BLaER1 (cell line): ENCODE measurements around the gene EPAS1.

ENCODE experiments used
- H3K27ac ChIP-seq: shearing (Covaris generic); formaldehyde crosslinking; 2 replicates; pipeline ENCODE4 v1.8.1; 2022
- H3K27me3 ChIP-seq: shearing (Covaris generic); formaldehyde crosslinking; 2 replicates; pipeline ENCODE4 v1.8.1; 2022
- H3K36me3 ChIP-seq: shearing (Covaris generic); formaldehyde crosslinking; 2 replicates; pipeline ENCODE4 v1.8.1; 2022
- H3K4me1 ChIP-seq: shearing (Covaris generic); formaldehyde crosslinking; 2 replicates; pipeline ENCODE4 v1.8.1; 2022
- H3K4me2 ChIP-seq: shearing (Covaris generic); formaldehyde crosslinking; 2 replicates; pipeline ENCODE4 v1.8.1; 2022
- H3K4me3 ChIP-seq: shearing (Covaris generic); formaldehyde crosslinking; 2 replicates; pipeline ENCODE4 v1.8.1; 2022
- H3K9ac ChIP-seq: shearing (Covaris generic); formaldehyde crosslinking; 2 replicates; pipeline ENCODE4 v1.8.1; 2022
- H3K9me3 ChIP-seq: shearing (Covaris generic); formaldehyde crosslinking; 2 replicates; pipeline ENCODE4 v1.8.1; 2022
- H4K20me1 ChIP-seq: shearing (Covaris generic); formaldehyde crosslinking; 2 replicates; pipeline ENCODE4 v1.8.1; 2022
- Cebpa-rat ChIP-seq: shearing (Covaris generic); IDR thresholded peaks from 2 replicates; pipeline ENCODE4 v1.8.1; 2022

The EPAS1 gene

GRCh38 chr2:46407852-46408455 is 110.7 kb downstream of the EPAS1 start:
- Histone ChIP-seq H4K20me1 (no peaks in the 10 kb centered on the region), H3K9me3 (no peaks in the 10 kb centered on the region), H3K27ac (no peak overlapping the region), H3K27me3 (no peaks in the 10 kb centered on the region), H3K4me2 (no peak overlapping the region), H3K36me3 (no peaks in the 10 kb centered on the region), H3K4me3 (no peak overlapping the region), H3K4me1 (no peaks in the 10 kb centered on the region), H3K9ac (no peak overlapping the region)
- TF ChIP-seq Cebpa-rat, result no peak

- no peak overlapping the region for H3K27ac ChIP-seq
- no peaks in the 10 kb centered on the region for H3K36me3 ChIP-seq
- H3K9me3 ChIP-seq, result peaks cover 4% of the 10 kb centered on the region; the same call in 1 of the 2 replicates
- no peaks in the 10 kb centered on the region for H4K20me1 ChIP-seq
- H3K27me3 ChIP-seq, result no peaks in the 10 kb centered on the region
- no peak overlapping the region for H3K4me3 ChIP-seq
- H3K9ac ChIP-seq, result no peak overlapping the region
- peaks cover 3% of the 10 kb centered on the region; the same call in 1 of the 2 replicates for H3K4me1 ChIP-seq
- H3K4me2 ChIP-seq, result no peak overlapping the region
- no peak for TF ChIP-seq Cebpa-rat
Observed at GRCh38 chr2:46409756-46410155, 112.5 kb downstream of the EPAS1 start.

- peaks cover 11% of the 10 kb centered on the region for H3K9me3 ChIP-seq
- no peak overlapping the region for H3K27ac ChIP-seq
- H3K27me3 ChIP-seq, result no peaks in the 10 kb centered on the region
- H3K36me3 ChIP-seq, result no peaks in the 10 kb centered on the region
- TF ChIP-seq Cebpa-rat, result no peak
- H3K9ac ChIP-seq, result no peak overlapping the region
- no peak overlapping the region for H3K4me3 ChIP-seq
- H4K20me1 ChIP-seq, result no peaks in the 10 kb centered on the region
- H3K4me2 ChIP-seq, result no peak overlapping the region
- H3K4me1 ChIP-seq, result peaks cover 4% of the 10 kb centered on the region; the same call in 1 of the 2 replicates
Observed at GRCh38 chr2:46410273-46411244, 113.4 kb downstream of the EPAS1 start.

- Histone ChIP-seq H3K4me3 (no peak overlapping the region), H3K4me1 (peaks cover 4% of the 10 kb centered on the region; the same call in 1 of the 2 replicates), H3K4me2 (no peak overlapping the region), H3K27ac (no peak overlapping the region), H4K20me1 (no peaks in the 10 kb centered on the region), H3K9ac (no peak overlapping the region), H3K9me3 (peaks cover 14% of the 10 kb centered on the region), H3K27me3 (no peaks in the 10 kb centered on the region), H3K36me3 (no peaks in the 10 kb centered on the region)
- TF ChIP-seq Cebpa-rat, result no peak
Observed at GRCh38 chr2:46411245-46411641, 114.0 kb downstream of the EPAS1 start.

GRCh38 chr2:46411985-46412384 is 114.8 kb downstream of the EPAS1 start:
- no peaks in the 10 kb centered on the region for H4K20me1 ChIP-seq
- peaks cover 22% of the 10 kb centered on the region for H3K9me3 ChIP-seq
- no peak overlapping the region for H3K4me2 ChIP-seq
- H3K4me1 ChIP-seq, result peaks cover 4% of the 10 kb centered on the region; the same call in 1 of the 2 replicates
- TF ChIP-seq Cebpa-rat, result no peak
- no peak overlapping the region for H3K27ac ChIP-seq
- H3K36me3 ChIP-seq, result no peaks in the 10 kb centered on the region
- no peak overlapping the region for H3K4me3 ChIP-seq
- H3K9ac ChIP-seq, result no peak overlapping the region
- no peaks in the 10 kb centered on the region for H3K27me3 ChIP-seq

GRCh38 chr2:46413111-46413510 is 115.9 kb downstream of the EPAS1 start:
- peaks cover 4% of the 10 kb centered on the region; the same call in 1 of the 2 replicates for H3K4me1 ChIP-seq

GRCh38 chr2:46413631-46414030 is 116.4 kb downstream of the EPAS1 start:
- Histone ChIP-seq H4K20me1 (no peaks in the 10 kb centered on the region), H3K4me1 (peaks cover 4% of the 10 kb centered on the region; the same call in 1 of the 2 replicates), H3K4me3 (no peak overlapping the region), H3K27ac (no peak overlapping the region), H3K27me3 (no peaks in the 10 kb centered on the region), H3K9me3 (peaks cover 37% of the 10 kb centered on the region), H3K4me2 (no peak overlapping the region), H3K36me3 (no peaks in the 10 kb centered on the region), H3K9ac (no peak overlapping the region)
- TF ChIP-seq Cebpa-rat, result no peak

More at GRCh38 chr2:46413111-46413510, 115.9 kb downstream of the EPAS1 start:
- no peak overlapping the region for H3K4me3 ChIP-seq
- no peaks in the 10 kb centered on the region for H3K27me3 ChIP-seq
- H3K9ac ChIP-seq, result no peak overlapping the region
- H4K20me1 ChIP-seq, result no peaks in the 10 kb centered on the region
- no peaks in the 10 kb centered on the region for H3K36me3 ChIP-seq
- no peak for TF ChIP-seq Cebpa-rat
- H3K4me2 ChIP-seq, result no peak overlapping the region
- peaks cover 32% of the 10 kb centered on the region for H3K9me3 ChIP-seq
- H3K27ac ChIP-seq, result no peak overlapping the region

GRCh38 chr2:46414701-46415100 is 117.5 kb downstream of the EPAS1 start:
- H3K9ac ChIP-seq, result no peak overlapping the region
- H4K20me1 ChIP-seq, result no peaks in the 10 kb centered on the region
- no peak for TF ChIP-seq Cebpa-rat
- no peak overlapping the region for H3K27ac ChIP-seq
- H3K4me3 ChIP-seq, result no peak overlapping the region
- no peaks in the 10 kb centered on the region for H3K27me3 ChIP-seq
- peaks cover 42% of the 10 kb centered on the region for H3K9me3 ChIP-seq
- H3K4me1 ChIP-seq, result peaks cover 4% of the 10 kb centered on the region; the same call in 1 of the 2 replicates
- H3K36me3 ChIP-seq, result no peaks in the 10 kb centered on the region
- no peak overlapping the region for H3K4me2 ChIP-seq

- Histone ChIP-seq H3K9me3 (peaks cover 42% of the 10 kb centered on the region), H3K27ac (no peak overlapping the region), H3K4me2 (no peak overlapping the region)
Observed at GRCh38 chr2:46416280-46416679, 119.1 kb downstream of the EPAS1 start.

More at GRCh38 chr2:46416280-46416679, 119.1 kb downstream of the EPAS1 start:
- Histone ChIP-seq H3K9ac (no peak overlapping the region), H3K36me3 (no peaks in the 10 kb centered on the region), H3K4me1 (peaks cover 4% of the 10 kb centered on the region; the same call in 1 of the 2 replicates), H3K27me3 (no peaks in the 10 kb centered on the region), H3K4me3 (no peak overlapping the region), H4K20me1 (no peaks in the 10 kb centered on the region)
- no peak for TF ChIP-seq Cebpa-rat
